GM12873 (cell line): ENCODE results near the gene ST8SIA5.

Experiments used
- TF ChIP-seq, protein P1 (sequence below): IDR thresholded peaks from 2 replicates; pipeline ENCODE4 v1.5.1; 2012; ENCODE audit warnings: low read depth, mild to moderate bottlenecking, moderate library complexity, low read length, control low read depth; ENCODE audit not compliant: insufficient read depth; ENCODE audit errors: missing control alignments

ST8SIA5 gene

DNA sequence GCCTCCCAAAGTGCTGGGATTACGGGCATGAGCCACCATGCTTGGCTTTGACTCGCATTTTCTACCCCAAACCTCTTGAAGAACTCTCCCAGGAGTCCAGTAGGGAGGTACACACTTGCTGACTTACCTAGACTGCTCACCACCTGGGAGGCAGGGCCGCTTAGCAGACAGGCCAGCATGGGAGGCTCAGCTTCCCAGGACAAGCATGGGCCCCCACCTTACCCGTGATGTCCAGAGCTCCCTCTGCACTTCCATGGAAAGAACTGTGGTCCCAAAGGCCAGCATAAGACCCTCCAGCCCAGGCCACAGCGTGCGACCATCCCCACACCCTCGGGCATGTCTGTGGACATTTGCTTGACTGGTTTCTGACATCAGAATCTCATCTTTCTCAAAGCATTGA, 36.8 kb downstream of the ST8SIA5 start:
- TF ChIP-seq, protein P1, sequence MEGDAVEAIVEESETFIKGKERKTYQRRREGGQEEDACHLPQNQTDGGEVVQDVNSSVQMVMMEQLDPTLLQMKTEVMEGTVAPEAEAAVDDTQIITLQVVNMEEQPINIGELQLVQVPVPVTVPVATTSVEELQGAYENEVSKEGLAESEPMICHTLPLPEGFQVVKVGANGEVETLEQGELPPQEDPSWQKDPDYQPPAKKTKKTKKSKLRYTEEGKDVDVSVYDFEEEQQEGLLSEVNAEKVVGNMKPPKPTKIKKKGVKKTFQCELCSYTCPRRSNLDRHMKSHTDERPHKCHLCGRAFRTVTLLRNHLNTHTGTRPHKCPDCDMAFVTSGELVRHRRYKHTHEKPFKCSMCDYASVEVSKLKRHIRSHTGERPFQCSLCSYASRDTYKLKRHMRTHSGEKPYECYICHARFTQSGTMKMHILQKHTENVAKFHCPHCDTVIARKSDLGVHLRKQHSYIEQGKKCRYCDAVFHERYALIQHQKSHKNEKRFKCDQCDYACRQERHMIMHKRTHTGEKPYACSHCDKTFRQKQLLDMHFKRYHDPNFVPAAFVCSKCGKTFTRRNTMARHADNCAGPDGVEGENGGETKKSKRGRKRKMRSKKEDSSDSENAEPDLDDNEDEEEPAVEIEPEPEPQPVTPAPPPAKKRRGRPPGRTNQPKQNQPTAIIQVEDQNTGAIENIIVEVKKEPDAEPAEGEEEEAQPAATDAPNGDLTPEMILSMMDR: no peak

GRCh38 chr18:46719388-46719787, 37.5 kb downstream of the ST8SIA5 start:
- TF ChIP-seq, protein P1: no peak

DNA sequence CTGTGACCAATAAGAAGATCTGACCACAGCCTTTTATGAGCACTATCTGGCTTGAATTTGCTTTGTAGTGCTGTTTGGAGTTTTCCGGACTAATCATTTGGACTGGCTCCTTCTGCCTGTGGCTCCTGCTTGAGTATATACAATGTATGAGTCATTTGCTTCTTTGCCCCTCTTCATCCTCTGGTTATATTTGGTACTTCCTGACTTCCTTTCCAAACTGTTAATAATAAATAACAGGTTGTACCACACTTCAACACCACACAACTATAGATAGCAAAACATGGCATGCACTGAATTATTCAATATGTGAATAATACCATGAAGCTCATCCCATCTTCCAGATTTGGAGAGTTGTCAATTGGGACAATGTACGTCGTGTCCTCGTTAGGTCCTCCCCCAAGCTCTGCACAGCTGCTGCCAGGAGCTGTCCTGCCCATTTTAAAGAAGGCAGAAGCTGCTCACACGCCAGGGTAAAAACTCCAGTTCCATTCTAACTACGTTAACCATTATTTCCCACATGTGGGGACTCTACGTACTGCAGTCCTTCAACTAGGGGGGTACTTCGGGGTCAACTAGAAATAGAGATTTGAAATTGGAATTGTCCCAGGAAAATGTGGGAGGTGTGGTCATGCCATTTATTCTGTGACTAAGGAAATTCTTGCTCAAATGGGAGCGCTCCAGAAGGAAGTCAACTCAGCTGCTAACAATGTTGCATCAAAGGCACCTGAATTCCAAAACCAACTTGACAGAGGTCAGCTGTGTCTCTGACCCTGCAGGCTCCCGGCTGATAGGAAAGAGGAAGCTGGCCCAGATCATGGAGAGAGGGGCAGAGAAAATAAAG, 38.1 kb downstream of the ST8SIA5 start:
- TF ChIP-seq, protein P1: no peak

DNA sequence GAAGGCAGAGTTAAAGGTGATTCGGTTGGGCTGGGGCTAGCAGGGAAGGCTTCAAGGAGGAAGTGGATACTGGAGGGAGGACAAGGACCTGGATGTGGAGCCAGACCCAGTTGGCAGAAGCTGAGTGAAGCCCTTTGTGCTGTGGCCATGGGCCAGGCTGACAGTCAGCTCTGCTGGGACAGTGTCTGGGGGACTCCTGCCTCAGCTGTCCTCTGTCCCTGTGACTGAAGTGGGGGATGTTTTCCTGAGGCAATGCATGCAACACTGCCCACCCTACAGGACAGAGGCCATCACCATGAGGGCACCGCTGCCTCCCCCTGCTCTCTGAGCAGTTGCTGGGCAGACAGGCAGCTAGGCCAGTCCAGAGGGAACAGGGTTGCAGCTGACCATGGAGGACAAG, 40.0 kb downstream of the ST8SIA5 start:
- TF ChIP-seq, protein P1: no peak

DNA sequence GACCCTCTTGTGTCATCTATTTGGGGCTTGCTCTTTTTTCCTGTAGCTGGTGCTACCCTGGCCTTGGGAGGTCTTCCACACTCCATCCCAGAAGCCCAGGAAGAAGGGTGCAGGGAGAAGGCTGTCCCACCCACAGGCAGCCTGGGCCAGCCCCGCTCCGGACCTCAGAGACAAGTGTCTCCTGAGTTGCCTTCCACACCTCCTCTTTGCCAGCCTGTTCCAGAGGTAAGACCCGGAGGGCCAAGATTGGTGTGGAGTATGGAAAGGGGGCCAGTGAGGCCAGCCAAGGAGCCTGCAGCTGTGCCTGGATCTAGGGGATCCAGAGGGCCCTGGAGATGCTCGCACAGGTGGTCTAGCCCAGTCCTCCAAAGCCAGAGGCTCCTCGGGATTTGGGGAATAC, 40.5 kb downstream of the ST8SIA5 start:
- TF ChIP-seq, protein P1: no peak

DNA sequence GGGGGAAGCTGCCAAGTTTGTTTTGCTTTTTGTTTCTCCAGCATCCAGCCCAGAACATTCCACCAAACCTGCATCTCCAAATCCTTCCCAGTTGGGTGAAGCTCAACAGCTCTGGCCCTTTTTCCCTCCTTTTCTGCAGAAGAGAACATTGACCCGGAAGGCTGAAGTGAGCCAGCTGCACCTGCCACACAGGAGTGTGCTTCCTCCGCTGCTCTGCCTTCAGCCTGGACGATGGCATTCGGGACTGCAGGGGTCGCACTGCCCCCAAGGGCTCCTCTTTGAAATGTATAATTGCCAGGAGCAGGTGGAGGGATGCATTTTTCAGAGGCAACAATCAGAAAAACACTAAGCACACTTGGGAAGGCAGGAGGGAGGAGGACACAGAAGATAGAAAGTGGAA, 41.8 kb downstream of the ST8SIA5 start:
- TF ChIP-seq, protein P1: no peak

DNA sequence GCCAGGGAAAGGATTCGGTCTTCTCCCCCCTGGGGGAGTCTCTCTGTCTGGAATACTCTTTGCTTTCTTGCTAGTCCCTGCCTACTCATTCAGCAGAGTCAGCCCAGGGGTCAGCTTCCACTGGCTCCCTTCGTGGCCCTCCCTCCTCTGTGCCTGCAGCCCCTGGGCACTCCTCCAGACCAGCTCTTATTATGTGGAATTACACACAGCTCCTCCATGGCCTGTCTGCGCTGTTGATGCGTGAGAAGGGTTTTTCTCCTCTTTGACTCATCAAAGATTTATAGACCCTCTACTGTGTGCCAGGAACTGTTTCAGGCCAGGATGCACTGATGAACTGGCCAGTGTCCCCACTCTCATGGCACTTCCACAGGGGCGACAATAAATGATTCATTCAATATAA, 44.4 kb downstream of the ST8SIA5 start:
- TF ChIP-seq, protein P1: no peak
